Measurements from ENCODE around the gene SEMA3D. TPM values are rescaled to one million over a fixed set of nuclear protein-coding genes. Genes with fewer than 3 reads are reported as not detected.

The SEMA3D gene
- total RNA-seq, result 1 to 10 TPM; 1.9 to 4.2 (median 2.6) TPM

DNA sequence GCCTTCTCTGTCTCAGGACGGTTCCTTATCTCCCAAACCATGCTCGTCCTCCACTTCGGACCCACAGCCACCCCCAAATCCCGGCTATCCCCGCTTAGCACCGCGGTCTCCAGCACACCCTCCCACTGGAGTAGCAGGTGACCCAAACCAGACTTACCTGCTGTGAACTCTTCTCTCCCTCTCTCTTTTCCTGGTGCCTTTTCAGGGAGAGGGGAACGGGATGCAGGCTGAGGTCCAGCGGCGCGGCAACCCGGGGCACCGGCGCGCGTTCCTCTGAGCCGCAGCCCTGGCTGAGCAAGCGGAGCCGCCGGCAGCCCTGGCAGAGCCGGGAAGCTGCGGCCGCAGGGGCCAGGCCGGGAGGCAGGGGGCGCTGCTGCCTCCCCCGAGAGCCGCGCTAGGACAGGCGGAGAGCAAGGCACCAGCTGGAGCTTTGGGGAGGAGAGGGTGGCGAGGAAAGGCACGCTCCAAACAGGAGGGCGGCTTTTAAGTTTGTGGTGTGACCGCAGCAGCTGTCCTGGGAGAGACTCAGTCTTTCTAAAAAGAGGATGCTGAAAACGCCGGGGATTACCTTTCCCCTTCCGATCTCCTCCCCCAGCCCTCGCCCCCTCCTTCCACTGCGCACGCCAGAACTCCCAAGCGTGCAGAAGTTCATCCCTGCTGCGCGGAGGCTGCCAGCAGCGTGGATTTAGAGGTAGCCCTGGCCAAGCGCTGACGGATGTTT lies at the start of gene SEMA3D:
SEMA3D (minus strand) TSS at position 536 of the 721 bp plus-strand sequence. CDS start 65,165 bp downstream, outside the sequence.
- TF ChIP-seq CTCF (IDR thresholded peaks at IDR 0.05; ENCODE audit: low read depth), result no peak

- TF ChIP-seq CTCF (IDR thresholded peaks at IDR 0.05; ENCODE audit: low read depth), result no peak
These were observed 47.9 kb upstream of the SEMA3D start for GRCh38 chr7:85234730-85235129.

DNA sequence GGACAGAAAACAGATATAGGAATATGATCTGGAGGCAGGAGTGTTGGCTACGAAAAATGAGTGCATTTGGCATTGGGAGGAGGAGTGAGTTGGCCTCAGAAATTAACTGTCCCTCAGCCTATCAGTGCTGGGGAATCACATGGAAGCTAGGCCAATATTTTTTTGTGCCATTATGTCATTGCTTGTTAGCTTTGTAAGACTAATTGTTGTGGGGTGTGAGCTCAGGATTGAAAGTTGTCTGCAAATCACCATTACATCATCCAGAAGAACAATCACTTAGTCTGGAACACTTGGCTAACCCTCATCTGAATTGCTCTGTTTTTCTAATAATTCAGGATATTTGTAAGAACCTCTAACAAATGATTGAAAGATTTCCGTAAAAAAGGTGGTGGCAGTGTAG lies 45.2 kb upstream of the SEMA3D start:
- no peak for TF ChIP-seq CTCF (IDR thresholded peaks at IDR 0.05; ENCODE audit: low read depth)

DNA sequence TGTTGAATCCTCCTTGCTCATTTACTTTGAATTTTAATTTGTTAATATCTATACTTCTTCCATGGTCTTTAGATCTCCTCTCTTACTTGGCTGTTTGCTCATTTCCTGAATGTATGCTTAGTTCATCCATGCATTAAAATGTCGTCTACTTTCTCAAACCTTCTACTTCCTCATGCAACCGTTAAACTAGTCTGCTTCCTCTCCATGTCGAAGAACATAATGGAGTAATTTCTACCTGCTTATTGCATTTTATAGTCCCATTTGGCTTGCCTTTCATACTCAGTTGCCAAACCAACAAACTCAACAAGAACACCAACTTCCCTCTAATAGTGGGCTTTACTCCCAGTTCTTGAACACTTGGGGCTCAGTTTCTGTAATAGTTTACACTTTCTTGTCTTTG lies 43.8 kb upstream of the SEMA3D start:
- no peak for TF ChIP-seq CTCF (IDR thresholded peaks at IDR 0.05; ENCODE audit: low read depth)

GRCh38 chr7:85229544-85229943 lies 42.7 kb upstream of the SEMA3D start:
- TF ChIP-seq CTCF (IDR thresholded peaks at IDR 0.05; ENCODE audit: low read depth), result no peak

- TF ChIP-seq CTCF (IDR thresholded peaks at IDR 0.05; ENCODE audit: low read depth), result no peak
These were observed 39.7 kb upstream of the SEMA3D start for GRCh38 chr7:85226361-85227085.

GRCh38 chr7:85224171-85224570 lies 37.3 kb upstream of the SEMA3D start:
- TF ChIP-seq CTCF (IDR thresholded peaks at IDR 0.05; ENCODE audit: low read depth), result no peak
